ENCODE data around the gene C1orf50.

Gene C1orf50

DNA sequence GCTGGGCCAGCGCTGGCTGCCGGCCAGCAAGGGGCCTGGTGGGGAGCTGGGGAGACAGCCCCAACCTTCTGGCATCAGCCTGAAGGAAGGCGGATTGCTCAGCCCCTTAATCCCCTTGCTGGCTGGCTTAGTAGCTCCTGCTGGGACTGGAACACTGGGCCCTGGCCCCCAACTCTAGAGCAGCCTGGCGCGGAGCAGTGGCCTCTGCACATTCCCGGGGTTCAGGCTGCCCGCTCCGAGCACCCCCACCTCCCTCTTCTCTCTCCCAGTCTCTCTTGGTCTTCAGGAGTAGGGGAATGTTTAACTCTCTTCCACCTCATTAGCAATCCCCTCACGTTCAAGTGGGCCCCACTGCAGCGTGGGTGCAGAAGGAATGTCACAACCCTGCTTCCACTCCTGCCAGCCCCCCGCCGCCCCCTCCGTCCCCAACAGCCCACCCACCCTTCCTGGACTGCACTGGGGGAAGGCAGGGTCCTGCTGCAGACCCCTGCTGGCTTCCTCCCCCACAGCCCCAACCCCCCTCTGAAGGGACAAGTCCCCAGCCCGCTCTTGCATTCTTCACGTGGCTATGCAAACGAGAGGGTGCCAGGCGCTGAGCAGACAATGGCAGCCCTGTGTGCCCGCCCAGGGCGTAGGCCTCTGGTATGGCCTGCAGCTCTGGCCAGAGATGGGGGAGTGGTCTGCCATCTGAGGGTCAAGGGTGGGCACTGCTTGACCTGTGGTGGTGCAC, 26.0 kb upstream of the C1orf50 start:
- DNase-seq (ENCODE audit: insufficient read length, low spot score) = peak; percentile 93
- no peak for FAIRE-seq
- TF ChIP-seq, protein P1, sequence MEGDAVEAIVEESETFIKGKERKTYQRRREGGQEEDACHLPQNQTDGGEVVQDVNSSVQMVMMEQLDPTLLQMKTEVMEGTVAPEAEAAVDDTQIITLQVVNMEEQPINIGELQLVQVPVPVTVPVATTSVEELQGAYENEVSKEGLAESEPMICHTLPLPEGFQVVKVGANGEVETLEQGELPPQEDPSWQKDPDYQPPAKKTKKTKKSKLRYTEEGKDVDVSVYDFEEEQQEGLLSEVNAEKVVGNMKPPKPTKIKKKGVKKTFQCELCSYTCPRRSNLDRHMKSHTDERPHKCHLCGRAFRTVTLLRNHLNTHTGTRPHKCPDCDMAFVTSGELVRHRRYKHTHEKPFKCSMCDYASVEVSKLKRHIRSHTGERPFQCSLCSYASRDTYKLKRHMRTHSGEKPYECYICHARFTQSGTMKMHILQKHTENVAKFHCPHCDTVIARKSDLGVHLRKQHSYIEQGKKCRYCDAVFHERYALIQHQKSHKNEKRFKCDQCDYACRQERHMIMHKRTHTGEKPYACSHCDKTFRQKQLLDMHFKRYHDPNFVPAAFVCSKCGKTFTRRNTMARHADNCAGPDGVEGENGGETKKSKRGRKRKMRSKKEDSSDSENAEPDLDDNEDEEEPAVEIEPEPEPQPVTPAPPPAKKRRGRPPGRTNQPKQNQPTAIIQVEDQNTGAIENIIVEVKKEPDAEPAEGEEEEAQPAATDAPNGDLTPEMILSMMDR (IDR thresholded peaks at IDR 0.05; ENCODE audit: insufficient read depth, missing control alignments) = no peak

DNA sequence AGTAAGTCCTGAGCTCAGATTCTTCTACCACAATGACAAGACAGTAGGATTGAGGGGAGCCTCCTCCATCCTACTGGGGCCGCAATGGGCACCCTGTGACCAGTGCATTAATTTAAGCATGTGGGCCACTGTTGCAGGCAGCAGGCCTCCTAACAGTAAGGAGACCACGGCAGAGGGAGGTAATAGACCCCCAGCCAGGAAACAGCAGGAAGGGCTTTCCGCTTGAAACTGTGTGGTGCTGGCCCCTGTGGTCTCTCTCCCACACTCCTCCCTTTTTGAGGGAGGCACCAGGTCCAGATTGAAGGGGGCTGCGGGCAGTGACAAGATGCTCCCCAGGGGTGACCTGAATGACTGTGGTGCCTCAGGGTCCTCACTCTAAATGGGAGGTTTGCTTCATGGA, 25.3 kb upstream of the C1orf50 start:
- FAIRE-seq (no peak), DNase-seq (ENCODE audit: insufficient read length, low spot score) (no peak)
- TF ChIP-seq, protein P1 (IDR thresholded peaks at IDR 0.05; ENCODE audit: insufficient read depth, missing control alignments) = no peak

DNA sequence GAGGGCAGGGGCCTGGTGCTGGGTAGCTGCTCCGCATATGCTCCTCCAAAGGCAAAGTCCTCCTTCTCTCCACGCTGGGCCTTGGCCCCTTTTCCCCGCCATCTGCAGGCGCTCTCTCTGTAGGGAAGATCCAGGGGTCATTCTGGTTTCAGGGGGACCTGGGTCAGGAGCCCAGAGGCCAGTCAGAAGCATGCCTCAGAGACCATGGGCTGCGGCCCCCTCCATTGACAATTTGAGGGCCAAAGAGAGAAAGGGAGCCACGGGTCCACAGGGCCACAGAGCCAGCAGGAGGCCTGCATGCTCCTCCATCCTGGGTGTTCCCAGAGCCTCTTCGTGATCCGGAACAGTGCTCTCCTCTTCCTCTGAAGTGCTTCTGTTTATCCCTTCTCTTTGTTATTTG, 24.9 kb upstream of the C1orf50 start:
- TF ChIP-seq, protein P1 (IDR thresholded peaks at IDR 0.05; ENCODE audit: insufficient read depth, missing control alignments) = no peak
- FAIRE-seq = no peak
- no peak for DNase-seq (ENCODE audit: insufficient read length, low spot score)

DNA sequence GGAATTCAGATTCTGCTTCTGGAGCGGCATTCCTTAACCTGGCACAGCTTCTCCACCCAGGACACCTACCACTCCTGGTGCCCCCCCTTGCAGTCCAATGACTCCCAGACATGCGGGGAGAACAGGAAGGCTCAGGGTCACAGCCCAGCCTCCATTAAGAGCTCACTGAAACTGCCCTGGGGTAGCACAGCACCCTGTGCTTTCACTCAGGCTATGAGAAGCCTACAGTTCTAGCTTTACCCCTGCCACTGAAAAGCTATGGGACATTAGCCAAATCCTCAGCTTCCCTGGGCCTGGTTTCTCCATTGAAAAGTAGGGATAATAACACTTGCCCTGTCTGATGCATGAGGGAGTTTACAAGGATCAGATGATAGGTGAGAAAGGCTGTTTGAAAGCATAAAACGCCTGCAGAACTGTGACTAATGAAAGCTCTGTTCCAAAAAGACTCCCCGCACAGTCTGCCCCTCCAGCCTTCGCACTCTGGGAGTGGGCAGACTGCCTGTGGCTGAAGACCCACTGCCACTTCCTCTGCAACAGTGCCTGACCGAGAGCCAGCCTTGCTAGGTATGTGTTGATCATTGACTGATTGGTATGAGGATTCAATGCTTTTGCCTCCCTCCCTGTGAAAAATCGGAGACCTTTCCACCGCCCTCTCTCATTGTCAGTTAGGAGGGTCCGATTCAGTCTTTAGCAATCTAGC, 24.3 kb upstream of the C1orf50 start:
- FAIRE-seq (no peak), DNase-seq (ENCODE audit: insufficient read length, low spot score) (no peak)
- TF ChIP-seq, protein P1 (IDR thresholded peaks at IDR 0.05; ENCODE audit: insufficient read depth, missing control alignments) = no peak

DNA sequence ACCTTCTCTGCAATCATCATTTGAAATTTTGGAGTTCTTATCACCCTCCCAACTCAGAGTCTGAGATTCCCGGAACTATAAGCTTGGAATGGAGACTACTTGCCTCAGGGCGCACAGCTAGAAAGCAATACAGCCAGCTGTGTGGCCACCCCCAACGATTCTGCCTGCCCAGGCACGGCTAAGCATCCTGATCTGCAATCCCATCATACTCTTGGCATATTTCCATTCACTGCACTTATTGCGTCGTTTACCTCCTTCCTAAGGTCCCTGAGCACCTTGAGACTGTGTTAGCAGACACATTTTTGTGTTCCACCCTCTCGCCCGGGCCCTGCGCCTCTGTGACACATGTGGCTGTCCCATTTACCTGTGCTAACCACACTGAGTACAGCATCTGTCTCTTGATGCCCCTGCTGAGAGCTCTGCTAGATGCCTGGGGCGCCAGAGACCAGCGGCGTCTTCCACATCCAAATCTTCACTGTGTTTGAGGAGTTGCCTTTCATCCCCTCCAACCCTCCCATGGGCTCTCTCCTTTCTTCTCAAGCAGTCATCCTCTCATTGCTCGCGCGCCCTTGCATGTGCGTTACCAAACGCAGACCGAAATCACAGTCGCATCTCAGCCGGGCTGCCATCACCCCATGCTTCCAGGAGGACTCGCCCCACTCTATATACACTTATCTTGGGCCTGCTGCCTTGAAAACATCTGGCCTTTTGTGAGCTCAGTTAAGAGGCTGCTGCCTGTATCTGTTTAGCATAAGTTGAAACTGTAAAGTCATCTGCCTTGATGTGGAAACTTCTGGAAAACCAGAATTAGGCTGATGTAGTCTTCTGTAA, 23.5 kb upstream of the C1orf50 start:
- FAIRE-seq (no peak), DNase-seq (ENCODE audit: insufficient read length, low spot score) (no peak)
- TF ChIP-seq, protein P1 (IDR thresholded peaks at IDR 0.05; ENCODE audit: insufficient read depth, missing control alignments) = no peak

DNA sequence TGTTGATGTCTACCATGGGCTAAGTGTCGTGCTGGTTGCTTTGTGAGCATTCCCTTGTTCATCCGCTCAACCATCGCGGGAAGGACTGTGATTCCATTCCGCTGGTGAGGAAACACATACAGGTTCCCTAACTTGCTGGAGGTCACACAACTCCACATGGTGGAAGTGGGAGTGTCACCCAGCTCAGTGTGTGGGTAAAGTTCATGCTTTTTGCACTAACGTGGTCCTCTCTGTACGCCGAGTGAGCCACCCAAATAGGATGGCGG, 23.0 kb upstream of the C1orf50 start:
- TF ChIP-seq, protein P1 (IDR thresholded peaks at IDR 0.05; ENCODE audit: insufficient read depth, missing control alignments) = no peak
- no peak for DNase-seq (ENCODE audit: insufficient read length, low spot score)
- no peak for FAIRE-seq

All from D721Med (cell line).